Coronary artery (tissue), 2 donors: ENCODE results near the gene VAPB.

Experiments used
- DNase-seq: peaks from one replicate; pipeline ENCODE4 v3.0.0-alpha.2; 2017; ENCODE audit warnings: low spot score
- H3K27ac ChIP-seq, 2 donors: fragments of 200-600 bp; sonication (generic); one replicate each; pipeline ENCODE4 v1.5.1; 2016 to 2019
- H3K4me3 ChIP-seq: fragments of 200-600 bp; sonication (generic); 2 replicates; pipeline ENCODE4 v1.5.1; 2016; ENCODE audit warnings: mild to moderate bottlenecking, moderate library complexity
- CTCF ChIP-seq: fragments of 200-600 bp; sonication (generic); IDR thresholded peaks from one replicate; pipeline ENCODE4 v1.5.1; 2019; ENCODE audit warnings: antibody characterized with exemption

The VAPB gene

GRCh38 chr20:58389968-58390658, 1.1 kb downstream of the VAPB start:
- no peak for TF ChIP-seq CTCF
- no peak for DNase-seq
- Histone ChIP-seq H3K4me3 (peak overlapping the region; percentile 94), H3K27ac (peak overlapping the region; percentile 94 to 96)

DNA sequence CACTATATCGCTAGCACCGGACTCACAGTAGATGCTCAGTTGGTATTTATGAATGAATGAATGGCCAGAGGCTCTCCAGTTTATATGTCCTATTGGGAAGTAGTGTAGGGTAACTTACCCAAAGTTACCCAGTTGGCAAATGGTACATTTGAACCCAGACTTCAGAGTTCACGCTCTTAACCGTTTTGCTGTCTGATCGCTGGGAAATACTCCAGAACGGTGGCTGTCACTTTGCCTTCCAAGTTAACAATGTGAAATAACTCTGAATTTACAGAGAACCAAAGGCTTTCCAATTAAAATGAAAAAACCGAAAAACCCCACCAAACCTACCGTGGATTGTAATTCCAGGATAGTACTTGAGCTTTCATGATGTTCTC, 1.6 kb downstream of the VAPB start:
- DNase-seq, result no peak
- no peak for TF ChIP-seq CTCF
- Histone ChIP-seq H3K4me3 (peak overlapping the region; percentile 94), H3K27ac (no peak overlapping the region)

- Histone ChIP-seq H3K4me3 (no peak overlapping the region), H3K27ac (no peak overlapping the region)
- no peak for DNase-seq
- TF ChIP-seq CTCF, result no peak
These were observed 3.3 kb downstream of the VAPB start for GRCh38 chr20:58392286-58392685.

DNA sequence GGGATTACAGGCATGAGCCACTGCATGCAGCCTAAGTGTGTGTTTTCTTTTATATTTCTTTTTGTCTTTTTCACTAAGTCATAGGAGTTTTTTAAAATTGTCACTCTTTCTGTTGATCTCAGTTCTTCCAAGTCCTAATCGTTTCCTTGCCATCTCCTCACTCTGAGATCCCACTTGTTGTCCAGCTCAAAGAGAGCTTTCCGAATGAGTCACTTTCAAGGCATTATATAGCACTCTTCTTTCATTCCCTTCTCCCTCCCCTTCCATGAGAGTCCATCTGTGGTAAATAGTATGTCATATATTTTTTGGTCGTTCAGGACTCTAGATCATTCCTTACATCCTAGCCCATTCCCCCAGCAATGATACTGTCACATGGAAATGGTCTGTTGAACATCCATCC, 4.3 kb downstream of the VAPB start:
- no peak for TF ChIP-seq CTCF
- DNase-seq, result no peak
- no peak overlapping the region for H3K27ac ChIP-seq
- no peak overlapping the region for H3K4me3 ChIP-seq

GRCh38 chr20:58394801-58395200, 5.8 kb downstream of the VAPB start:
- DNase-seq, result no peak
- no peak overlapping the region for H3K4me3 ChIP-seq
- no peak for TF ChIP-seq CTCF
- no peak overlapping the region for H3K27ac ChIP-seq

DNA sequence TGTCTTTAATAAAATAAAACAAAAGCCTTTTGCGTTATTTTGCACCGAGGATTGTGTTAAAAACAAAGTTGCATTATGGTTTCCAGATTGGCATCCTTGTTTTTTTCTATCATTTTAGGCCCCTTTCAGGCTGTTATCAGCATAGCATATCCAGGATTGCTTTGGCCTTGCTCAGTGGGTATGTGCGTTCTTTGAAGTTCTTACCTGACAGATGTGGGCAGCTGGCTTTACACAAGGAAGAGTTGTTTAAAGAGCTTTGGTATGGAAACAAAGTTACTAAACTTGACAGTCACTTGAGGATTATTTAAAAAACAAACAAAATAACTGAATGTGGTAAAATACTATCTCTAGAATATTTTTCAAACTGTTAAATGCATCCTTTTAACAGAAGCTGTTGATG, 6.6 kb downstream of the VAPB start:
- Histone ChIP-seq H3K27ac (no peak overlapping the region), H3K4me3 (no peak overlapping the region)
- DNase-seq, result no peak
- TF ChIP-seq CTCF, result no peak

- DNase-seq, result no peak
- no peak for TF ChIP-seq CTCF
- H3K4me3 ChIP-seq, result no peak overlapping the region
- H3K27ac ChIP-seq, result no peak overlapping the region
These were observed 8.4 kb downstream of the VAPB start for GRCh38 chr20:58397429-58397828.
